Stimulated activated CD4-positive, alpha-beta T cell treated with anti-CD3 and anti-CD28 coated beads, Interleukin-2, amount 100 ng/mL, for 4 hours (primary cell): Measurements from ENCODE around the gene HTRA1.

Source experiments
- DNase-seq: peaks from one replicate; pipeline ENCODE4 v3.0.0-alpha.2; 2020; ENCODE audit warnings: low read depth

HTRA1 gene

DNA sequence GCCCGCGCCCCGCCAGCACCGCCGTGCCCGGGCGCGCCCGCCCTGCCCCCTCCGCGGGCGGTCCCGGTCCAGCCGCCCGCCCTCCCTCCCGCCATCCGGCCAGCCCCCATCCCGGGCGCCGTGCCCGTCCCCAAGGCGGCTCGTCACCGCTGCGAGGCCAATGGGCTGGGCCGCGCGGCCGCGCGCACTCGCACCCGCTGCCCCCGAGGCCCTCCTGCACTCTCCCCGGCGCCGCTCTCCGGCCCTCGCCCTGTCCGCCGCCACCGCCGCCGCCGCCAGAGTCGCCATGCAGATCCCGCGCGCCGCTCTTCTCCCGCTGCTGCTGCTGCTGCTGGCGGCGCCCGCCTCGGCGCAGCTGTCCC is at the start of gene HTRA1:
Gene HTRA1, plus strand, starts transcription at position 187 of the 362 bp plus-strand sequence. Its CDS starts 100 bp downstream, at position 287.
- no peak for DNase-seq

DNA sequence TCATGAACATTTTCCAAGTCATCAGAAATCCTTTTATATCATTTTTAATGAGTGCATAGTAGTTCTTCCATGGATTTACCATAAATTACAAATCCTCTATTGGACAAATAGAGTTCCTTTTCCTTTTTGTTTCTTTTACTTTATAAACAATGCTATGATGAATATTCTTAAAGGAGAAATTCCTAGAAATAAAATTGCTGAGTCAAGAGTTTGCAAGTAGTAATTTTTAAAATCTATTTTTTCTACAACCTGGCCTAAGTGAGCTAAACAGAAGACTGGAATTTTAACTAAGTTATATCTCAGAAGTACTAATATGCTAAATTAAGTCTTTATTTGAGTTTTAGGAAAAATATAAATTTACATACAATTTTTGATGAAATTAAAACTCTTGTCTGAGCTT is 48.0 kb upstream of the HTRA1 start:
- DNase-seq: no peak

GRCh38 chr10:122417667-122418066 is 43.7 kb upstream of the HTRA1 start:
- DNase-seq: no peak

GRCh38 chr10:122419016-122419415 is 42.3 kb upstream of the HTRA1 start:
- DNase-seq: no peak

- no peak for DNase-seq
Observed at GRCh38 chr10:122419876-122420623, 41.3 kb upstream of the HTRA1 start.

DNA sequence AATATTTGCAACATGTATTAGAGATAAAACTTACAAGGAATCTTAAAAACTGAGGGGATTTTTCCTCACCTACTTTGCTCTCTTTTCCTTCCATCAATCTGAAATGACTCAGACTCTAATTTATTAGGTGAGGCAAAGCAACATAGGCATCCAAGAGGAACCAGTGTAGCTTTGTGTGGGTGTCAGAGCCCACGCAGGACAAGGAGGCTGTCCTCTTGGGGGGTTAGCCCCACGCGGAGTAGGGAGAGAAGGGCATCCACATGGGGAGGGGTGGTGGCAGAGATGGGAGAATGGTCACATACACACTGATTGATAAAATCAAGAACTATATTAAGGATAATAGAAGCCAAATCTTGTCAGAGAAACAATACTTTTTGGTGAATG is 40.7 kb upstream of the HTRA1 start:
- DNase-seq: no peak

GRCh38 chr10:122421054-122421625 is 40.2 kb upstream of the HTRA1 start:
- no peak for DNase-seq

GRCh38 chr10:122421742-122422141 is 39.6 kb upstream of the HTRA1 start:
- no peak for DNase-seq

DNA sequence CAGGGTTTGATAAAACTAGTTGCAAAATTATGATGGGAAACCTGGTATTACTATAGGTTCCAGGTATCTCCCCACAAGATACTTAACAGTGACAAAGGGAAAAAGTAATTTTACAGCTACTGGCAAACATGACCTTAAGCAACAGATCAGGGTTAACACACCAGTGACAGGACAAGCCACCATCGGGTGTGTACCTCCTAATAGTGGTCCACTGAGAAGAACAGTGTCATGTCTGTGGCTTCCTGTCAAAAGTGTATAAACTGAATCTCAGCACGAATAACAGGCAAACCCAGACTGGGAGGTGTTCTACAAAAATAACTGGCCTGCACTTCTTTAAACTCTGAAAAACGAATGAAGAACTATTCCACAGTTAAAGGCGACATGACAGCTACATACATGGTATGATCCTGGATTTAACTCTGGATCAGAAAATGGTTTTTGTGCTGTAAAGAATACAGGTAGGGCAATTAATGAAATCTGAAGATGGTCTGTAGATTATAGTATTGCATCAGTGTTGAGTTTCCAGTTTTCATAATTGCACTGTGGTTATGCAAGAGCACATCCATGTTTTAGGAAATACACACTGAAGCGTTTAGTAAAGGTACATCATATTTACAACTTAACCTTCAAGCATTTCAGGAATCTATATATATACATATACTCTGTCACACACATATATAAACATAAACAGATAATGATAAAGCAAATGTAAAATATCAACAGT is 38.9 kb upstream of the HTRA1 start:
- DNase-seq: no peak

DNA sequence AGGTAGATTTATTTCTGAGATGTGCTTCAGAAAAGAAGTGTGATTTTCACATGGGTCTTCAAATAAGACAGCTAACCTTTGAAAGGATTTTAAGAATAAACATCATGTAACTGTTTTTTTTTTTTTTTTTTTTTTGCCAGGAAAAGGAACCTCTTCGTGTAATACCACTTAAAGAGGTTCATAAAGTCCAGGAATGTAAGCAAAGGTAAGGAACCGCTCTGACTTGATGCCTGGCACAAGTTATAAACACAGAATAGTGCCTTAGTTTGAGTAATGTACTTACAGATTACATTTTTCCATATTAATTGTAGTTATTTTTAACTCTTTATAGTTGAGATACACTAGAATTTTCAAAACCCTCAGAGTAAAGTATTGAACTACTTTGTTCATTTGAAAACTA is 37.3 kb upstream of the HTRA1 start:
- DNase-seq: no peak

- DNase-seq: no peak
Observed at GRCh38 chr10:122426829-122427228, 34.5 kb upstream of the HTRA1 start.

- no peak for DNase-seq
Observed at GRCh38 chr10:122427280-122427679, 34.1 kb upstream of the HTRA1 start.

- DNase-seq: no peak
Observed at GRCh38 chr10:122435212-122435827, 26.0 kb upstream of the HTRA1 start.

DNA sequence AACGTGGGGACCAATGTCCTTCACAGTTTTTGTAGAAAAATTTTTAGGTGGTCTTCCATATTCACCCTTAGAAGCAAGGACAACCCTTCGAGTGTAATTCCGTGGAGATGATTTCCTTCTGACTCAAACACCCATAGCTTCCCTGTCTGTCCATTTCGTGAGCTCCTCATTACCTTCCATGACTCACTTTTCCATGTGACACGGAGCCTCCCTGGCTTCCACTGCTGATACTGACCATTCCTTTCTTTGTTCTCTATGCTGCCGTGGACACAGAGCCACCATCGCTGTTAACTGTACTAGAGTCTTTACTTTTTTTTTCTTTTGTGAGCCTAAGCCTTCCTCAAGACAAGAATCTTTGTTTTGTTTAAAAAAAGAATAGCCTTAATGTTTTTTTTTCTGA is 19.4 kb upstream of the HTRA1 start:
- no peak for DNase-seq

DNA sequence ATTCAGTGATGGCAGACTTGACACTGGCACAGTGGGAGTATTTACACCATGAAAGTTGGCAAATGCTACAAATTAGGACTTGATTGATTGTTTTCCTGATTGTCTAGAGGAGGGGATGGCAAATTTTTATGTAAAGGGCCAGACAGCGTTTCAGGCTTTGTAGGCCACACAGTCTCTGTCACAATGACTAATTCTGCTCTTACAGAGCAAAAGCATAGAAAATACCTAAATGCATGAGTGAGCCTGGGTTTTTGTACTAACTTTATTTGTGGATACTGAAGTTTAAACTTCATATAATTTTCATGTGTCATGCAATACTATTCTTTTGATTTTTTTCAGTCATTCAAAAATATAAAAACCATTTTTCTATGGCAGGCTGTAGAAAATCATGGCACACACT is 15.9 kb upstream of the HTRA1 start:
- DNase-seq: no peak

DNA sequence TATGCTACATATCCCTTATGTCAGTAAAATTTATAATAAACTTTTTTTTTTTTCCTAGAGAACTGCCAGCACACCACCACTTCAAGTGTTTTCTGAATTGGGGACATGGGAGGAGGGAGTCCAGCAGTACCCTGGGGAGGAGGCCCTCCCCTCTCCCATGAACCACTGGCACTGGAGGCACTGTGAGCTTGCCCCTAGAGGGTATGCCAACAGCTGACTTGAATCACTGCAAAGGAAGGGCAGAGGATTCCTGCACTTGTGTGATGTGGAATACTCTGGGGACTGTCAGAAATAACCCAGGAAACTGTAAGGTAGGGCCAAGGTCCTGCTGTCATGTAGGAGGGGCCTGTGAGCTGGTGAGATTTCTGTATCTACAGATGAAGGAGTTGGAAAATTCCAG is 15.4 kb upstream of the HTRA1 start:
- DNase-seq: no peak

DNA sequence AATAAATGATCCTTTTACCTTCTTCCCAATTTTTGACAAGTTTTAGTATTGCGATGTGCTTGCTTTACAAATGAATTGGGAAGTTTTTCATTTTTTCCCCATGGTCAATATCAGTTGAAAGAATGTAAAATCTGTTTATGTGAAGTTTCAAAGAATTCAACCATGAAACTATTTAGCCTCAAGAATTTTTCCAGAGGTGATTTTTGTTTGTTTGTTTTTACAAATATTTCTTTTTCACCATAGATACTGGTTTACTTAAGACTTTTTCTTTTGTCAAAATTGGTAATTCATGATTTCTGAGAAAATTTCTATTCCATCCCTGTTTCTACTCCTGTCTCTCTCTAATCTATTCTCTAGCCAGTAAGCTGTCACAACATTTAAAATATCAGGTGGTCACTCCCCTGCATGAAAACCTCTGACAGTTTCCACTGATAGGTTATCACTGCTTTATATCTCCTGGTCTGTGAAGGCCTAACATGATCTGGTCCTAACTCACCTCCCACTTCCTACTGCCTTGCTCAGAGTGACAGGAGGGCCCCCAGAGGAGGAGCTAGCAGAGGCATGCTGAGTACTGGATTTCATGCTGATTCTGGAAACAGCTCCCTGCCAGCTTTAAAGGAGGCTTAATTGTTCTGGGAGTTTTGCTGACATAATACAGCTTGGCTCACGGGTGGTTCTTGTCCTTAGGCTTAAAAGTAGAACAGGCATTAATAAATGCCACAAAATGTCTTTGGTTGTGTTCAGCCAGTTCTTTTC is 14.5 kb upstream of the HTRA1 start:
- DNase-seq: no peak

GRCh38 chr10:122448600-122448999 is 12.8 kb upstream of the HTRA1 start:
- no peak for DNase-seq

DNA sequence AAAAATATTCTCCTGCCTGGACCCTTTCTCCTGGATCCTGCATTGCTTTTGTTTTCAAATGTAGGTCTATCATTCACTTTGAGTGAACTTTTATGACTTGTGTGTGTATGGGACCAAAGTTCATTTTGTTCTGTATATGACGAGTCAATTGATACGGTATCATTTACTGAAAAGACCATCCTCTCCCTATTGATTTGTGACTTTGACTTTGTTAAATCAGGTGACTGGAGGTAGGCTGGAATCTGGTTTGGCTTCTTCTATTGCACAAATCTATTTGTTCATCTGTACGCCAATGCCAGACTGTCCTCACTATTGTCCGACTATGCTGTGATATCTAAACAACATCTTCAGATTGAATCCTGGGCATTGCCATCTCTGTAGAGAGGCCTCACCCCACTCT is 12.2 kb upstream of the HTRA1 start:
- DNase-seq: no peak

DNA sequence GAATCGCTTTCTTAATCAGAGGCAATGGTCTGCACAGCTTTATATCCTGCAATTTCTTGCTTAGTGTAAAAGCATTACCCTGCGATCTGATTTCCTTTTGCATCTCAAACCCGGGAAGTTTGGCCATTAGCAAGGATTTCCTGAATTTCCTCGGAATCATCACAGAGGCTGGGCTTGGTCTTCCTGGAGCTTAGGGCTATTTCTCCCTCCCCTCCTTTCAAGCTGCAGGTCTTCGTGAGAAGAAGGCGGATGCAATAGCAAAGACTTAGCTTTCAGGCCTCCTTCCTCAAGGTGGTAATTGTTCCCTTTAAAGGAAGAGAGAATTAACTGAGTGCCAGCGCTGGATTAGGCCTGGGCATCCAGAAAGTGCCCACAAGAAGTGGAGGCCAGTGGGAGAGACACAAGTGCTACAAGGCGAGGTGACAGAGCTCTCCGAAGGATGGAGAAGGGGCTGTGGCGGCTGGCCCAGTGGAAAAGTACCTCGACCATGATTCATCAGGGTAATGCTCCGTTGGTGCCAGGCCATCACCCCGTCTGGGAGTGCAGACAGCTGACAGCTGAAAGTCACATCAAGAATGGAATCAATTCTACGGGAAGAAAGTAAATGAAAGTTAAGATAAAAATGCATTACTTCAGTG is 10.9 kb upstream of the HTRA1 start:
- no peak for DNase-seq

DNA sequence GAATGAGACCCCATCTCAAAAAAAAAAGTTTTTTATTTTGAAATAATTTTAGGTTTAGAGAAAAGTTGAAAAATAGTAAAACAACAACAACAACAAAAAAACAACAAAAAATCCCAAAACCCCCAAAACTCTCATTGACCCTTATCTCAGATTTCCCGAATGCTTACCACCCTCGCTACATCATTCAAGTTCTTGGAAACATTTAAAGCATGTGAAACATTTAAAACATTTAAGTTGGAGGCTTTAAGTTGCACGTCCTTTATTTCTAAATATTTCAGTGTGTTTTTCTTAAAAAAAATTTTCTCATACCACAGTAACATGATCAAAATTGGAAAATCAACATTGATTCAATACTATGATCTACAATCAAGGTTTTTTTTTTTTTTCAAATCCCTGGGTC is 7.3 kb upstream of the HTRA1 start:
- no peak for DNase-seq

- DNase-seq: no peak
Observed at GRCh38 chr10:122454603-122455080, 6.7 kb upstream of the HTRA1 start, which contains the start of gene ARMS2. TSS of gene ARMS2 (plus strand) at chr10:122454653. CDS start at chr10:122454728, 75 bp downstream.
